ENCODE data around the gene GLS. TPM values are rescaled to one million over a fixed set of nuclear protein-coding genes. Genes with fewer than 3 reads are reported as not detected.
A peak's percentile ranks its signal among the peaks of the same experiment; 100 is the strongest.

The GLS gene
- polyA plus RNA-seq, 2 donors = 8.5 to 9.4 TPM

DNA sequence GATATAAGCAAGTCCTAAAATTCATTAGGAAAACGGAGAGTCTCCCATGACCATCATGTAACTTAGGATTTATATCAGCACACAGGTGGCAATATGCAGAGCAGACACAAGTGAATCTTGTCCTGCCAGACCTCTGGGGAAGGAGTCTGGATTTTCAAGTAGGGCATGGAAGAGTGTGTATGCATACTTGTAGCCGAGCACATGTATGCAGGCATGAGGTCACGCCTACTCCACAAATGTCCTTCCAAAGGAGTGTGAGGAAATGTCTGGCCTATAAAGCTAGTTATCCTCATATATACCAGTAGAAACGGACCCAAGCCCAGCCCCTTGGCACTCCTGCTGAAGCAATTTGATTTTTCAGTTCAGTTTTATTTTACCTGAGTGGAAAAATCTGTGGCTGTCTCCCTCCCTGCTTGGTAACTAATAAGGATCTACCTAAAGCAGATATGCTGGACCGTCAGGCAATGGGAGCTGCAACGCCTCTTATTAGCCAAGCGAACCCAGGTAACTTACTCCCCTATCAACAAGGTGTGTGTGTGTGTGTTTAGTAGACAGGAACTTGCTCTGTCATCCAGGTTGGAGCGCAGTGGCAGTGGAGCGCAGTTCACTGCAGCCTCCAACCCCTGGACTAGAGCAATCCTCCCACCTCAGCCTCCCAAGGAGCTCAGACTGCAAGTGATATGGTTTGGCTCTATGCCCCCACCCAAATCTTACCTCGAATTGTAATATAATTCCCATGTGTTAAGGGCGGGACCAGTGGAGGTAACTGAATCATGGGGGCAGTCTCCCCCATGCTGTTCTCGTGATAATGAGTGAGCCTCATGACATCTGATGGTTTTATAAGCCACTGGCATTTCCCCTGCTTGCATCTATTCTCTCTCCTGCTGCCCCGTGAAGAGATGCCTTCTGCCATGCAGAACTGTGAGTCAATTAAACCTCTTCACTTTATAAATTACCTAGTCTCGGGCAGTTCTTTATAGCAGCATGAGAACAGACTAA, 130.6 kb downstream of the GLS start:
- peaks cover 0 to 10% of the 10 kb centered on the region in 2 donors for H3K4me1 ChIP-seq (ENCODE audit: control insufficient read depth in 2 of 2, insufficient read depth in 2 of 2, low read length in 1 of 2)
- WGBS, 2 donors = 75 to 80% methylated on average over 14 of the region's 14 CpGs
- H3K27me3 ChIP-seq (ENCODE audit: control insufficient read depth in 1 of 2, insufficient read depth in 2 of 2, low read length in 2 of 2) = no peaks in the 10 kb centered on the region
- peak overlapping the region in 1 of 2 donors; percentile 15 for H3K27ac ChIP-seq (ENCODE audit: low read depth in 2 of 2, low read length in 1 of 2)
- H3K4me3 ChIP-seq (ENCODE audit: low read depth in 1 of 2, low read length in 2 of 2) = no peak overlapping the region
- H3K36me3 ChIP-seq (ENCODE audit: control insufficient read depth in 2 of 2, insufficient read depth in 2 of 2, low read length in 1 of 2) = peaks cover 0 to 8% of the 10 kb centered on the region in 2 donors
- H3K9me3 ChIP-seq (ENCODE audit: control insufficient read depth in 2 of 2, insufficient read depth in 1 of 2, low read depth in 1 of 2, low read length in 1 of 2) = no peaks in the 10 kb centered on the region

GRCh38 chr2:191012346-191012745, 131.7 kb downstream of the GLS start:
- no peaks in the 10 kb centered on the region for H3K9me3 ChIP-seq (ENCODE audit: control insufficient read depth in 2 of 2, insufficient read depth in 1 of 2, low read depth in 1 of 2, low read length in 1 of 2)
- H3K27me3 ChIP-seq (ENCODE audit: control insufficient read depth in 1 of 2, insufficient read depth in 2 of 2, low read length in 2 of 2) = no peaks in the 10 kb centered on the region
- H3K36me3 ChIP-seq (ENCODE audit: control insufficient read depth in 2 of 2, insufficient read depth in 2 of 2, low read length in 1 of 2) = no peaks in the 10 kb centered on the region
- WGBS, 2 donors = 84 to 96% methylated on average over 3 of the region's 3 CpGs
- peaks cover 0 to 10% of the 10 kb centered on the region in 2 donors for H3K4me1 ChIP-seq (ENCODE audit: control insufficient read depth in 2 of 2, insufficient read depth in 2 of 2, low read length in 1 of 2)
- peak overlapping the region in 1 of 2 donors; percentile 75 for H3K4me3 ChIP-seq (ENCODE audit: low read depth in 1 of 2, low read length in 2 of 2)
- no peak overlapping the region for H3K27ac ChIP-seq (ENCODE audit: low read depth in 2 of 2, low read length in 1 of 2)

- Histone ChIP-seq H3K9me3 (ENCODE audit: control insufficient read depth in 2 of 2, insufficient read depth in 1 of 2, low read depth in 1 of 2, low read length in 1 of 2) (no peaks in the 10 kb centered on the region), H3K27ac (ENCODE audit: low read depth in 2 of 2, low read length in 1 of 2) (peak overlapping the region; percentile 87 to 89)
- WGBS, 2 donors = 21 to 27% methylated on average over 14 of the region's 14 CpGs
These were observed 132.4 kb downstream of the GLS start for GRCh38 chr2:191012845-191013681.

DNA sequence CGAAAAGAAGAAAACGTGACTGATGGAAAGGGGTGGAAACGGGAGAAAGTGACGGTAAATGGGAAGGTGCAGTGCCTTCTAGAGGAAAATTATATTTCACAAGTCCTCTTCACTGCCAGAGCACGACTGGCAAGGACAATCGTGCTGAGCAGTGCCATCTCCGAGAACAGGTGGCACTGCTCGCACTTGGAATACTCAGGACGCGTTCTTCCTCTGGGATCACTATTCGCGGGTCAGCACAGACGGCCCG, 133.0 kb downstream of the GLS start:
- no peaks in the 10 kb centered on the region for H3K36me3 ChIP-seq (ENCODE audit: control insufficient read depth in 2 of 2, insufficient read depth in 2 of 2, low read length in 1 of 2)
- 0% methylated on average over 14 of the region's 14 CpGs for WGBS, 2 donors
- H3K9me3 ChIP-seq (ENCODE audit: control insufficient read depth in 2 of 2, insufficient read depth in 1 of 2, low read depth in 1 of 2, low read length in 1 of 2) = no peaks in the 10 kb centered on the region
- peaks cover 0 to 10% of the 10 kb centered on the region in 2 donors for H3K4me1 ChIP-seq (ENCODE audit: control insufficient read depth in 2 of 2, insufficient read depth in 2 of 2, low read length in 1 of 2)
- H3K27ac ChIP-seq (ENCODE audit: low read depth in 2 of 2, low read length in 1 of 2) = peak overlapping the region; percentile 87 to 89
- H3K27me3 ChIP-seq (ENCODE audit: control insufficient read depth in 1 of 2, insufficient read depth in 2 of 2, low read length in 2 of 2) = no peaks in the 10 kb centered on the region
- peak overlapping the region; percentile 75 to 96 for H3K4me3 ChIP-seq (ENCODE audit: low read depth in 1 of 2, low read length in 2 of 2)

More at GRCh38 chr2:191012845-191013681, 132.4 kb downstream of the GLS start:
- Histone ChIP-seq H3K4me3 (ENCODE audit: low read depth in 1 of 2, low read length in 2 of 2) (peak overlapping the region; percentile 75 to 96), H3K36me3 (ENCODE audit: control insufficient read depth in 2 of 2, insufficient read depth in 2 of 2, low read length in 1 of 2) (no peaks in the 10 kb centered on the region), H3K4me1 (ENCODE audit: control insufficient read depth in 2 of 2, insufficient read depth in 2 of 2, low read length in 1 of 2) (peaks cover 0 to 10% of the 10 kb centered on the region in 2 donors), H3K27me3 (ENCODE audit: control insufficient read depth in 1 of 2, insufficient read depth in 2 of 2, low read length in 2 of 2) (no peaks in the 10 kb centered on the region)

DNA sequence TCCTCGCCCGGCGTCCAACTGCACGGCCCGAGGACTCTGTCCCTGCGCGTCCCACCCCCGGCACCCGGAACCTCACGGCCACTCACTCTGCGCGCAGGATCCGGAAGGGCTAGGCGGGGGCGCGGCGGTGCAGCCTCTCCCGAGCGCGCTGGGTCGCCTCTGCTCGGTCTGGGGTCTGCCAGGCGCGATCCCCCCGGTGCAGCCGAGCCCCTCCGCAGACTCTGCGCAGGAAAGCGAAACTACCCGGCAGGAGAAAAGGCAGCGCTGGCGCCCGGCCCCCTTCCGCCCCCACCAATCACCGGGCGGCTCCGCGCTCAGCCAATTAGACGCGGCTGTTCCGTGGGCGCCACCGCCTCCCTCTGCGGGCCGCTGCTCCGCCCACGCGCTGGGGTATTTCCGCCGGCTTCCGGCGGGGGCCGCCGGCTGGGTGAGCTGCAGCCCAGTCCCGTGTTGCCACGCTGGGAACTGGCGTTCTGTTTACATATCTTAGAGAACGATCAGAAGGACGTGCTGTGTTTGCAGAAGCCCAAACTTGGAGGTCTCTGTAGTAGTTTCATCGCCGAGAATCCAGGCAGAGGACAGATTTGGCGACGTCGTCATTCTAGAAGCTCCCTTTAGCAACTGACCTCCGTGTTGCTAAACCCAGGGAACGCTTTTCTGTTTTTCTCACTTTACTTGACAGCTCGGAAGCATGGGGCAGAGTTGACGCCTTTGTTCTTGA, 133.5 kb downstream of the GLS start, which contains the start of gene STAT1:
Gene STAT1, minus strand, starts transcription at position 240 of the 721 bp plus-strand sequence. CDS start 4,168 bp downstream, outside the sequence.
- peak within 1 kb of the TSS; percentile 75 to 96 for H3K4me3 ChIP-seq (ENCODE audit: low read depth in 1 of 2, low read length in 2 of 2)
- H3K9me3 ChIP-seq (ENCODE audit: control insufficient read depth in 2 of 2, insufficient read depth in 1 of 2, low read depth in 1 of 2, low read length in 1 of 2) = no peaks in the 10 kb centered on the region
- H3K27ac ChIP-seq (ENCODE audit: low read depth in 2 of 2, low read length in 1 of 2) = peak within 1 kb of the TSS; percentile 87 to 89
- H3K4me1 ChIP-seq (ENCODE audit: control insufficient read depth in 2 of 2, insufficient read depth in 2 of 2, low read length in 1 of 2) = peaks cover 0 to 10% of the 10 kb centered on the region in 2 donors
- WGBS, 2 donors = 0 to 1% methylated on average over 58 to 68 of the region's 68 CpGs
- H3K36me3 ChIP-seq (ENCODE audit: control insufficient read depth in 2 of 2, insufficient read depth in 2 of 2, low read length in 1 of 2) = no peaks in the 10 kb centered on the region
- H3K27me3 ChIP-seq (ENCODE audit: control insufficient read depth in 1 of 2, insufficient read depth in 2 of 2, low read length in 2 of 2) = no peaks in the 10 kb centered on the region

DNA sequence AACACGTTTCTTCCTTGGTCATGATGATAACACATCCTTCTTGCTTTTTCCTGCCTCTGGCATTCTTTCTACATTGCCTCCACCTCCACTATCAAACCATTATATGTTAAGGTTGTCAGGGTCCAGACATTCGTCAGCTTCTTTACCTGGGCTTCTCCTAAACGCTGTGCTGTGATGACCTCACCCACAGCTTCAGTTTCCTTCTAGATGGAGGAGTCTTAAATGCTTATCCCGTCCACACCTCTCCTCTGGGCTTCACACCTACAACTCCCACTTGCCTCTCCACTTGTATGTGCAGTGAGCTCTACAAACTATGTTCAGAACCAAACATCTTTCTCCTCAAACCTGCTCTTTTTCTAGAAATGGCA, 134.0 kb downstream of the GLS start:
- H3K27ac ChIP-seq (ENCODE audit: low read depth in 2 of 2, low read length in 1 of 2) = peak overlapping the region; percentile 87 to 88
- 31 to 43% methylated on average over 4 of the region's 4 CpGs for WGBS, 2 donors
- H3K36me3 ChIP-seq (ENCODE audit: control insufficient read depth in 2 of 2, insufficient read depth in 2 of 2, low read length in 1 of 2) = no peaks in the 10 kb centered on the region
- H3K4me3 ChIP-seq (ENCODE audit: low read depth in 1 of 2, low read length in 2 of 2) = peak overlapping the region; percentile 75 to 96
- H3K27me3 ChIP-seq (ENCODE audit: control insufficient read depth in 1 of 2, insufficient read depth in 2 of 2, low read length in 2 of 2) = no peaks in the 10 kb centered on the region
- peaks cover 0 to 10% of the 10 kb centered on the region in 2 donors for H3K4me1 ChIP-seq (ENCODE audit: control insufficient read depth in 2 of 2, insufficient read depth in 2 of 2, low read length in 1 of 2)
- H3K9me3 ChIP-seq (ENCODE audit: control insufficient read depth in 2 of 2, insufficient read depth in 1 of 2, low read depth in 1 of 2, low read length in 1 of 2) = no peaks in the 10 kb centered on the region

Other genes with a start within 250 kb of the GLS start
- 10 to 100 TPM; 16.8 to 25.4 TPM for gene NAB1, start 231.7 kb upstream of the GLS start, polyA plus RNA-seq
- gene STAT1, start 133.3 kb downstream of the GLS start, polyA plus RNA-seq = 10 to 100 TPM in 1 of 2 donors, 1 to 10 TPM in 1; 6.4 to 16.7 TPM